ENCODE data around the gene RNF220.

DNA sequence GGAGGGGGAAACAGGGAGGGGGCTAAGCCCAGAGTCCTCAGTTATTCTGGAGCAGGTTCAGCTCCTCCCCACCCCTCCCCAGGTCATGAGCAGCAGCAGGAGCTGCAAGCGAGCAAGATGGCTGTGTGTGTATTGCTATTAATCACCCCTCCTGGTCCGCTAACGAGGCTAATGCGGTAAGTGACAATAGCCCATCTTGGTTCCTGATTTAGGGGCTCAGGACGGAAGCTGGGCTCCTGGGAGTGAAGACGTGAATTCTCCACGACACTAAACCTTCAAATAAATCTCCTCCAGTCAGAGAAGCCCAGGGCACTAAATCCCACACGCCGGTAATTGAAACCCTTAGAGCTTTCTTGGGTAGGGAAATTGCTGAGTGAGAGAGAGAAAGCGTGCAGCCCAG lies 193.1 kb downstream of the RNF220 start:
- TF ChIP-seq, protein P1, sequence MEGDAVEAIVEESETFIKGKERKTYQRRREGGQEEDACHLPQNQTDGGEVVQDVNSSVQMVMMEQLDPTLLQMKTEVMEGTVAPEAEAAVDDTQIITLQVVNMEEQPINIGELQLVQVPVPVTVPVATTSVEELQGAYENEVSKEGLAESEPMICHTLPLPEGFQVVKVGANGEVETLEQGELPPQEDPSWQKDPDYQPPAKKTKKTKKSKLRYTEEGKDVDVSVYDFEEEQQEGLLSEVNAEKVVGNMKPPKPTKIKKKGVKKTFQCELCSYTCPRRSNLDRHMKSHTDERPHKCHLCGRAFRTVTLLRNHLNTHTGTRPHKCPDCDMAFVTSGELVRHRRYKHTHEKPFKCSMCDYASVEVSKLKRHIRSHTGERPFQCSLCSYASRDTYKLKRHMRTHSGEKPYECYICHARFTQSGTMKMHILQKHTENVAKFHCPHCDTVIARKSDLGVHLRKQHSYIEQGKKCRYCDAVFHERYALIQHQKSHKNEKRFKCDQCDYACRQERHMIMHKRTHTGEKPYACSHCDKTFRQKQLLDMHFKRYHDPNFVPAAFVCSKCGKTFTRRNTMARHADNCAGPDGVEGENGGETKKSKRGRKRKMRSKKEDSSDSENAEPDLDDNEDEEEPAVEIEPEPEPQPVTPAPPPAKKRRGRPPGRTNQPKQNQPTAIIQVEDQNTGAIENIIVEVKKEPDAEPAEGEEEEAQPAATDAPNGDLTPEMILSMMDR (IDR thresholded peaks at IDR 0.05; ENCODE audit: poor library complexity), result no peak
- TF ChIP-seq EZH2 (IDR thresholded peaks at IDR 0.05; ENCODE audit: borderline replicate concordance) (no peak), EZH2phosphoT487 (IDR thresholded peaks at IDR 0.05; ENCODE audit: low read depth, severe bottlenecking, unreplicated experiment) (no peak)
